Amniotic epithelial cell (primary cell): Measurements from ENCODE around the gene BAZ2B.

ENCODE experiments used
- DNase-seq: peaks from one replicate; pipeline ENCODE4 v3.0.0-alpha.2; 2010; ENCODE audit warnings: low read depth

Gene BAZ2B

DNA sequence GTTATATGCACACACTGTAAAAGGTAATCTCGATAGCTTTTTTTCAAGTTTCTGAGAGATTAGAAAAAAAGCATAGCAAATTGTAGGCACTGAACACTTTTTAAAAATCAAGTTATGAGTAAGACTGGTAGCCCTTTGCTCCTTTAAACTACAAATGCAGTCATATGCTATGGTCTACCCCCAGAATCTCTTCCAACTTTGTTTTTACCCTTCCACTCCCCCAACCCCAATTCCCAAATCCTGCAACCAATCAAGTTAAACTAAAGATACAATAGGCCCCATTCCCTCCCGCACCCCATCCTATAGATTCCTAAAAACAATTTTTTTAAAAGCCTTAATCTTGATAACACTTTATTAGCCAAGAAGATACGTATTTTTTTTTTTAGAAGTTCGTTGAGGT lies 752 bp upstream of the BAZ2B start:
- no peak for DNase-seq

GRCh38 chr2:159615367-159616285 lies 722 bp downstream of the BAZ2B start:
- DNase-seq = peak; percentile 95

- no peak for DNase-seq
Observed at GRCh38 chr2:159614534-159615366, 1.6 kb downstream of the BAZ2B start.

DNA sequence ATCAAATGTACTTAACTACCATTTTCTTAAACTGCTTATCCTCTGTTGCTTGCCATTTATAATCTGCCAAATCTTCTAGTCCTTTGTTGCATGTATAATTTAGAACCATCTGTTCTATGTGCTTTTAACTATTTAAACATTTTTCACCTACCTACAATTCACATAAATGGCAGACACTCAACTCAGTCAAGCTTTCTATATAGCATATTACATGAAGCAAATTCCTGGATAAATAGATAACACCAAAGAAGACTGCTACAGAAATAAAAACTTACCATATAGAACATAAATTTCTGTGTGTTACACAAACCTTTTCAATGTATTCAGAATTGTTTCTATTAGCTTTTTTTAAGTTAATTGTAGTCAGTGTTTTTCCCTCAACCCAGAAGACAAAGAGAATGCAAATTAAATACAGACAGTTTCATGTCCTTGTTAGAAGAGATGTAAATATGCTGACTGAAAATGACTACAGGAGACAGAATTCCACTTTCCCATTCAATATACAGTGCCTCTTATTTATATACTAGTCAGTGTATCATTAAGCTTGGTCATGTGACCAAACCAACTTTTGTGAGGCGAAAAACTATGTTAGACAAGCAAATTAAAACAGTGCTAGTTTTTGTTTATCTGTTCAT lies 2.6 kb downstream of the BAZ2B start:
- peak; percentile 50 for DNase-seq

GRCh38 chr2:159613091-159613490 lies 3.3 kb downstream of the BAZ2B start:
- no peak for DNase-seq

DNA sequence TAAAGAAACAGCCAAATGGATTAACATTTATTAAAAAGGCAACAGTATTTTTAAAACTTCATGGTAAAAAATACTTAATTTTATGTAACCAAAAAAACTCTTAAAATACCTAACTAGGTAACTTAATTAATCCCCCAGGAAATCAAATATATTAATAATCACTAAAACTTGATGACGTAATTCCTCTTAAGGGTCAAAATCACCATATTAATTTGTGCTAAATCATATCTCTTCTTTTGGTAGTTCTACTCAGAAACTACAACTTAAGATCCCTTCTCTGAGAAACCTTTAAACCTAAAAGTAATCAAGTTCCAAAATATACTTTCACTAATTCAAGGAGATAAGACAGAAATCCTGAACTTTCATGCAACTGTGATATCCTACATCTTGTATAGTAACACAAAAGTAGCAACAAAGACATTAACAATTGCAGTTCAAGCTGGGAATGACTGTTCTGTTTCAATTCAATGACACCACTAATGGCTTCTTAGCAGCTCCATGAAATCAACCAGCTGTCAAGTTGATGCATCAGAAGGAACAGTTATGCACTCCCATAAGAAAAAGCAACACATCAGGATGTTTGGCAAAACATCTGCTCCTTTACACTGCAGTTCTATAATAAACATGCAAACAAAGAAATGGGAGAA lies 4.0 kb downstream of the BAZ2B start:
- DNase-seq = peak; percentile 42

DNA sequence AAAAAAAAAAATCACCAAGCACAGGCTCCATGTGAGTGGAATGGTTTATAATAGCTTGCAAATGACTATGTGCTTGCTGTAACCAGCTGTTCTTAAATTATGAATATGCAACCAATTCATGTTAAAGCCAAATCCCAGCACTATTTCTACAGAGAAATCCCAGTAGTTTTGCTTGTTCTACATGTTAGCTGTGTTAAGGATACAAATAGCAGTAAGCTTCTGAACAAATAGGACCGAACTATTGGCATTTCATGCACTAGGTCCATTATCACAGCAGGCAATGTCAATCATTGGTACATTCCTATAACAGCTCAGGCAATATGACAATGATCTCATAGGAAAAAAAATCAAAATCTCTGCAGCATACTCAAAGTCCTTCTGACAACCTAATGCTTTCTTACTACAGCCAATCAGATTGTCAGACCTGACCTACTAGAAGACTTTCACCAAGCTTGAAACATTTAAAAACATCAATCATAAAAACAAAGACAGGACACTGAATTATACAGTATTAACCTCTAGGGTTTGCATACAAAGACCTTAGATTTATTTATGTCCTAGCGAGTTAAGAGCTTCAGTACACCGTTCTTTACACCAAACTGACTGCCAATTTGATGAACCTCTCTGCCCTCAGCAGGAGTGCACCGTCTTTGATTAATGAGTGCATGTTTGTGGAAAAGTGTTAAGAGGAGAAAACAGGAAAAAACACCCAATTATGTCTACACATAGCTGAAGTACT lies 6.4 kb downstream of the BAZ2B start:
- DNase-seq = no peak

DNA sequence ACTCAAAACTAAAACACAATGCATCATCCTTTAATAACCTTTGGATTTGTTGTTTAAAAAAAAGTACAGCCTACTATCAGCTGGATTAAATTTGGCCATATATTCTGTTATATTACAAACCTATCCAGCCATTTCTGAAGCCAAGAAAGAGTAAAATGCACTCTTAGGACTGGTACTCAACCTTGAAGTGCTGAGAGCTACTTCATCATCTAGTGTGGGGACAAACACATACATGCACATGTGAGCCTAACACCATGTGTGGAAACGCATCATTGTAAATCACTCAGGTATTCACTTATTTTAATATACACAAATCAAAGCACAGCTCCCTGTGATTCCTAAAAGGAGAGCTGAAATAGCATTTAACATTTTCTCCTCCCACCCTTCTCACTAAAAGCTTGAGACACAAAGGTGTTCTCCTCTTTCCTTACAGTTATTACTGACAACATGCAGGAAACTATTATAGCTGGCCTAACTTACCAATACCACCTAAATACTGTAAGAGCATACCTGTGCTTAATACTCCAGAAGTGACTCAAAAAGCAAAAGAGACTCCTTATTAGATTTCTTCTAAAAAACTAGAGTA lies 7.5 kb downstream of the BAZ2B start:
- DNase-seq = no peak

GRCh38 chr2:159608108-159608507 lies 8.2 kb downstream of the BAZ2B start:
- DNase-seq = no peak

GRCh38 chr2:159606287-159606686 lies 10.1 kb downstream of the BAZ2B start:
- peak; percentile 64 for DNase-seq

DNA sequence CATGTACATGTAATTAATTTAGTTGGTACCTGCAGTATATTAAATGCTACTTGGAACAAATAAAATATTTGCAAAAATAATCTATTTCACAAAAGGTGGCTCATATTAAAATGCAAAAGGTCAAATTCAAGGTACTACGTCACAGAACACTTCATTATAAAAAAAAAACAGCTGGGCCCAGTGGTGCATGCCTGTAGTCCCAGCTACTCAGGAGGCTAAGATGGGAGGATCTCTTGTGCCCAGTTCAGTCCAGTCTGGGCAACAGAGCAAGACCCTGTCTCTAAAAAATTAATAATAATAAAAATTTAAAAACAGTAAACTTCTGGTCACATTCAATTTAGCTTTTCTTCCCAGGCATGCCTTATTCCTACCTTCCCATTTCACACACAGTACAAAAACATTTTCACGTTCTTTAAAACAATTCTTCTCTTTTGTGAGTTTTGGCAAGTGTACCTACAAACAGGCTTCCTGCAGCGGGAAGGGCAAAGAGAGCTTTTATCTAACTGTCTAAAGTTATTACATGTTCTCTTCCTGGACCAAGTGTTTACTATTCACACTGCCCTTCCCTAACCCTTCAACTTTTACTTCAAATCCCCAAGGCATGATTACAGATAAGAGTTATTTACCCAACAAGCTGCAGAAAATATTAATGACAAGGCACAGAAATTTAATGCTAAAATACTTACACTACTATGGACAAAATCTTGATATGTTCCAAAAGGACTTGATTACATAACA lies 10.7 kb downstream of the BAZ2B start:
- DNase-seq = no peak

DNA sequence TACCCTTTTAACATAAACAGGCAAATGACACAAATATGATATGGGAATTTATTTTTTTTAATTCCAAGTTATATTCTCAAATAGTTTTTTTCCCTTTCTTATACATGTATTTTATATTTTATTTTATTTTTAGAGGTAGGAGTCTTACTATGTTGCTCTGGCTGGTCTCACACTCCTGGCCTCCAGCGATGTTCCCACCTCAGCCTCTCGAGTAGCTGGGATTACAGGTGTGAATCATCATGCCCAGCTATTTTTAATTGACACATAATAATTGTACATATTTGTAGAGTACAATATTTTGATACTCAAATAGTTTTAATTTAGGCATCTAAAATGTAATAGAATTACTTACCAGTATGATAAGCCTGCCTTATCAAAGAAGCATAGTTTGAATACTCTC lies 12.2 kb downstream of the BAZ2B start:
- no peak for DNase-seq

DNA sequence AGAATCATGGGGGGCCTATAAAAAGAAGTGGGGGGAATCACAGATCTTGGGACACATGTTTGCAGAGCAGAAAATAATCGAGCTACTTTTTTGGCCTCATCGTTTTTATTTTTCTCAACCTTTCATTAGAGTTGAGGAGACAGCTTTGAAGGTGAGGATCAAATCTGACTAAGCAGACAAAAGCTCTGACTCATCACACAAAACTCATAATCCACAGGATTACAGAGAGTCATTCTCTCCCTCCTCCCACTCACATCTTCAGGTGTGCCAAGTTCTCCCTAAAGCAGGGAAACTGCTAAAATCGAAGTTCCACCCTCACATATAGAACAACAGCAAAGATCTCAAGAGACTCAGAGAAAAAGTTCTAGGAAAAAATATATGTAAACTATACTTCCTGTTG lies 15.6 kb downstream of the BAZ2B start:
- peak; percentile 80 for DNase-seq

DNA sequence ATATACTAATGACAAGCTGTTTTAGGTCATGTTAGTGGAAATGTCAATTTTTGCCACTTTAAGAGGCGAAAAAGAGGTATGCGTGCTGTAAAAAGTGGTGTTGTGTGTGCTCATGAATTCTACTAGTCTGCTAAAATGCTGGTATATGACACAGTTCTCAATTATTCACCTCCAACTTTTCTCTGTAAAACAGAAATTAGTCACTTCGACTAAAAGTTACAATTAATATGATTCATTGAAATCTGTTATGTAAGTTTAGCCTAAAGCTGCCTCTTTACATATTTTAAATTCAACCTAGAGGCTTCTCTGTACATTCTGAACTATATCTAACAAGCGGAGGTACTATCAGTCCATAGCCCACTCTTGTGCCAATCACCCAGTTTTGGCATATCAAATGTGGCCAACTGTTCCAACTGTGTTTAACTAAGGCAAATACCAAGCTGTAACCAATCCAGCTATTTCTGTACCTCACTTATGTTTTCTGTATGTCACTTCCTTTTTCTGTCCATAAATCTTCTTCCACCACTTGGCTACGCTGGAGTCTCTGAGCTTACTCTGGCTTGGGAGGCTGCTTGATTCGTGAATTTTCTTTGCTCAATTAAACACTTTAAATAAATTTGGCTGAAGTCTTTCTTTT lies 20.8 kb downstream of the BAZ2B start:
- no peak for DNase-seq

GRCh38 chr2:159592441-159592840 lies 23.9 kb downstream of the BAZ2B start:
- DNase-seq = no peak

GRCh38 chr2:159591221-159591620 lies 25.1 kb downstream of the BAZ2B start:
- peak; percentile 27 for DNase-seq

- DNase-seq = no peak
Observed at GRCh38 chr2:159589286-159589685, 27.1 kb downstream of the BAZ2B start.

- no peak for DNase-seq
Observed at GRCh38 chr2:159586034-159586433, 30.3 kb downstream of the BAZ2B start.

DNA sequence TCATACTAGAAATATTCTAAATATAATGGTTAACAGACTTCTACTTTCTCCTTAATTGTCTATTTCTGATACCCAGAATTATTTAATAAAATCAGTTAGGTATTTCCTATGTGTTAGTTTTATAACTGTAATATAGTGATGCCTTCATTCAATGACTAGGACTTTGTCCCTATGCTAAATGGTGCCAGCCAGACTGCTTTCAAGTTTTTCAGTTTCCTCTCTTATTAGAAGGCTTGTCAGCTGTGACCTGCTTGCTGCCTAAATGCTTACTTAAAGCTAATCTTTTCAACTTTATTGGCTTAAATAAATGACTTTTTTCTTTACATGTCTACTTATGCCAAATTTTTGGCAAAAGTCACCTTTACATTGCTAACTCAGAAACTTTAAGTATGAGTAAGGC lies 30.7 kb downstream of the BAZ2B start:
- DNase-seq = no peak

GRCh38 chr2:159584796-159585195 lies 31.6 kb downstream of the BAZ2B start:
- DNase-seq = no peak
